OCI-LY1 (cell line): ENCODE measurements around the gene SACM1L.

Experiments used
- H2AFZ ChIP-seq: fragments of 200-600 bp; sonication (generic), shearing (Covaris generic); 2 replicates; pipeline ENCODE4 v1.6.0; 2014; ENCODE audit warnings: antibody characterized with exemption, mild to moderate bottlenecking, low read length
- H3F3A ChIP-seq: fragments of 200-600 bp; sonication (generic), shearing (Covaris generic); 2 replicates; pipeline ENCODE4 v1.6.0; 2014; ENCODE audit warnings: mild to moderate bottlenecking, antibody characterized with exemption, low read length, moderate library complexity; ENCODE audit not compliant: insufficient read depth
- H3K27ac ChIP-seq: fragments of 200-600 bp; sonication (generic); 2 replicates; pipeline ENCODE4 v1.5.1; 2014; ENCODE audit warnings: low read length, mixed run types, mild to moderate bottlenecking, low read depth; ENCODE audit not compliant: poor library complexity, severe bottlenecking
- H3K27me3 ChIP-seq: fragments of 200-600 bp; sonication (generic); 2 replicates; pipeline ENCODE4 v1.6.0; 2014; ENCODE audit warnings: antibody characterized with exemption, mild to moderate bottlenecking, low read length, moderate library complexity; ENCODE audit not compliant: insufficient read depth
- H3K36me3 ChIP-seq: fragments of 200-600 bp; sonication (generic); 2 replicates; pipeline ENCODE4 v1.6.1; 2014; ENCODE audit warnings: mild to moderate bottlenecking, antibody characterized with exemption, low read length, moderate library complexity, mixed read lengths; ENCODE audit not compliant: insufficient read depth
- H3K4me1 ChIP-seq: fragments of 200-600 bp; sonication (generic); 2 replicates; pipeline ENCODE4 v1.5.1; 2014; ENCODE audit warnings: mild to moderate bottlenecking, low read length, moderate library complexity; ENCODE audit not compliant: insufficient read depth, severe bottlenecking
- H3K4me2 ChIP-seq: fragments of 200-600 bp; sonication (generic), shearing (Covaris generic); 2 replicates; pipeline ENCODE4 v1.6.1; 2014; ENCODE audit warnings: low read length
- H3K4me3 ChIP-seq: fragments of 200-600 bp; sonication (generic); 2 replicates; pipeline ENCODE4 v1.5.1; 2014; ENCODE audit warnings: low read length, low read depth, mild to moderate bottlenecking, mixed read lengths; ENCODE audit not compliant: poor library complexity, severe bottlenecking
- H3K79me2 ChIP-seq: fragments of 200-600 bp; shearing (Covaris generic); 2 replicates; pipeline ENCODE4 v1.6.1; 2016; ENCODE audit warnings: mixed run types, low read length, mixed read lengths; ENCODE audit not compliant: insufficient read depth
- H3K9ac ChIP-seq: fragments of 200-600 bp; sonication (generic), shearing (Covaris generic); 2 replicates; pipeline ENCODE4 v1.6.1; 2014; ENCODE audit warnings: mild to moderate bottlenecking, low read length, mixed read lengths
- H3K9me2 ChIP-seq: fragments of 200-600 bp; sonication (generic), shearing (Covaris generic); 2 replicates; pipeline ENCODE4 v1.6.1; 2014; ENCODE audit warnings: low read depth, mild to moderate bottlenecking, low read length, mixed read lengths
- H3K9me3 ChIP-seq: fragments of 200-600 bp; shearing (Covaris generic); 2 replicates; pipeline ENCODE4 v1.6.1; 2014; ENCODE audit warnings: low read length, mixed read lengths
- H4K20me1 ChIP-seq: fragments of 200-600 bp; sonication (generic), shearing (Covaris generic); 2 replicates; pipeline ENCODE4 v1.6.0; 2016; ENCODE audit warnings: mild to moderate bottlenecking, low read length; ENCODE audit not compliant: insufficient read depth
- CTCF ChIP-seq: fragments of 200-600 bp; sonication (generic), shearing (Covaris generic); IDR thresholded peaks from 2 replicates; pipeline ENCODE4 v1.5.1; 2017; ENCODE audit warnings: mild to moderate bottlenecking, antibody characterized with exemption, low read length, moderate library complexity, mixed read lengths
- EZH2 ChIP-seq: fragments of 200-600 bp; sonication (generic), shearing (Covaris generic); IDR thresholded peaks from 2 replicates; pipeline ENCODE4 v1.8.0; 2017; ENCODE audit warnings: borderline replicate concordance, mixed run types, mild to moderate bottlenecking, antibody characterized with exemption, low read length, moderate library complexity, mixed read lengths

Gene SACM1L

GRCh38 chr3:45786801-45787495 lies 97.8 kb downstream of the SACM1L start:
- no peaks in the 10 kb centered on the region for H3K79me2 ChIP-seq
- H3K4me2 ChIP-seq = no peak overlapping the region
- no peaks in the 10 kb centered on the region for H3K9me2 ChIP-seq
- TF ChIP-seq CTCF (no peak), EZH2 (no peak)
- H3K36me3 ChIP-seq = no peaks in the 10 kb centered on the region; the same call in 1 of the 2 replicates
- H4K20me1 ChIP-seq = no peaks in the 10 kb centered on the region
- no peaks in the 10 kb centered on the region for H3K9me3 ChIP-seq
- H2AFZ ChIP-seq = no peak overlapping the region
- no peaks in the 10 kb centered on the region for H3F3A ChIP-seq
- no peaks in the 10 kb centered on the region for H3K27me3 ChIP-seq
- no peak overlapping the region for H3K27ac ChIP-seq
- no peak overlapping the region for H3K4me3 ChIP-seq
- no peak overlapping the region for H3K9ac ChIP-seq
- no peaks in the 10 kb centered on the region for H3K4me1 ChIP-seq

- no peaks in the 10 kb centered on the region for H3K9me3 ChIP-seq
- H2AFZ ChIP-seq = no peak overlapping the region
- H3K4me1 ChIP-seq = no peaks in the 10 kb centered on the region
- no peak overlapping the region for H3K27ac ChIP-seq
- H3K9me2 ChIP-seq = no peaks in the 10 kb centered on the region
- no peaks in the 10 kb centered on the region for H3K27me3 ChIP-seq
- no peaks in the 10 kb centered on the region; the same call in 1 of the 2 replicates for H3K36me3 ChIP-seq
- TF ChIP-seq CTCF (no peak), EZH2 (no peak)
- no peak overlapping the region for H3K4me3 ChIP-seq
- no peak overlapping the region for H3K4me2 ChIP-seq
- no peaks in the 10 kb centered on the region for H3K79me2 ChIP-seq
- no peak overlapping the region for H3K9ac ChIP-seq
- no peaks in the 10 kb centered on the region for H4K20me1 ChIP-seq
- H3F3A ChIP-seq = no peaks in the 10 kb centered on the region
Measured at GRCh38 chr3:45787551-45787950, 98.4 kb downstream of the SACM1L start.

GRCh38 chr3:45789235-45789812 lies 100.1 kb downstream of the SACM1L start:
- TF ChIP-seq CTCF (no peak), EZH2 (no peak)
- H3K9me3 ChIP-seq = no peaks in the 10 kb centered on the region
- no peaks in the 10 kb centered on the region for H3F3A ChIP-seq
- H3K27me3 ChIP-seq = no peaks in the 10 kb centered on the region
- no peaks in the 10 kb centered on the region for H4K20me1 ChIP-seq
- H3K9me2 ChIP-seq = no peaks in the 10 kb centered on the region
- H3K9ac ChIP-seq = no peak overlapping the region
- no peak overlapping the region for H3K4me2 ChIP-seq
- no peak overlapping the region for H3K4me3 ChIP-seq
- no peaks in the 10 kb centered on the region for H3K79me2 ChIP-seq
- no peak overlapping the region for H2AFZ ChIP-seq
- H3K4me1 ChIP-seq = no peaks in the 10 kb centered on the region
- H3K27ac ChIP-seq = no peak overlapping the region
- H3K36me3 ChIP-seq = no peaks in the 10 kb centered on the region; the same call in 1 of the 2 replicates
